HEK293T (cell line): ENCODE data around the gene TRIM36.

Experiments used
- CTCF ChIA-PET: fragments of 350-600 bp; formaldehyde crosslinking; extraction: SDS; loops from one replicate; lab custom pipeline; 2021; ENCODE audit warnings: antibody characterized with exemption, inconsistent platforms; lab: Yijun Ruan, JAX
- POLR2A ChIA-PET: fragments of 350-600 bp; formaldehyde crosslinking; extraction: SDS; loops from one replicate; lab custom pipeline; 2020; ENCODE audit warnings: antibody characterized with exemption, inconsistent platforms; lab: Yijun Ruan, JAX
- DNase-seq: peaks from one replicate; pipeline ENCODE4 v3.0.0; 2012; ENCODE audit warnings: mixed read lengths; ENCODE audit errors: extremely low spot score
- ARNT ChIP-seq: fragments of 450-650 bp; IDR thresholded peaks from 2 replicates; pipeline ENCODE4 v1.6.1; 2017; ENCODE audit warnings: mild to moderate bottlenecking
- BHLHE40 ChIP-seq: fragments of 450-650 bp; IDR thresholded peaks from 2 replicates; pipeline ENCODE4 v1.6.1; 2016; ENCODE audit warnings: mild to moderate bottlenecking, moderate library complexity, borderline replicate concordance
- CTBP1 ChIP-seq: fragments of 450-650 bp; IDR thresholded peaks from 2 replicates; pipeline ENCODE4 v1.6.1; 2016; ENCODE audit warnings: borderline replicate concordance
- ELF4 ChIP-seq: fragments of 450-650 bp; IDR thresholded peaks from 2 replicates; pipeline ENCODE4 v1.6.1; 2017; ENCODE audit warnings: antibody characterized with exemption
- FOXA1 ChIP-seq: fragments of 450-650 bp; IDR thresholded peaks from 2 replicates; pipeline ENCODE4 v1.6.1; 2016; ENCODE audit warnings: mild to moderate bottlenecking
- FOXK2 ChIP-seq: fragments of 450-650 bp; IDR thresholded peaks from 2 replicates; pipeline ENCODE4 v1.6.1; 2016; ENCODE audit warnings: mild to moderate bottlenecking
- FOXM1 ChIP-seq: fragments of 450-650 bp; IDR thresholded peaks from 2 replicates; pipeline ENCODE4 v1.6.1; 2017; ENCODE audit warnings: mild to moderate bottlenecking, borderline replicate concordance
- HDGF ChIP-seq: fragments of 450-650 bp; IDR thresholded peaks from 2 replicates; pipeline ENCODE4 v1.6.1; 2017; ENCODE audit warnings: antibody characterized with exemption, borderline replicate concordance
- L3MBTL2 ChIP-seq: fragments of 450-650 bp; conservative IDR thresholded peaks from 2 replicates; pipeline ENCODE4 v1.6.1; 2016; ENCODE audit warnings: mild to moderate bottlenecking
- LEF1 ChIP-seq: fragments of 450-650 bp; IDR thresholded peaks from 2 replicates; pipeline ENCODE4 v1.6.1; 2017; ENCODE audit warnings: mild to moderate bottlenecking, borderline replicate concordance
- NFRKB ChIP-seq: fragments of 450-650 bp; IDR thresholded peaks from 2 replicates; pipeline ENCODE4 v1.6.1; 2016; ENCODE audit warnings: mild to moderate bottlenecking, moderate library complexity
- SP1 ChIP-seq: fragments of 450-650 bp; IDR thresholded peaks from 2 replicates; pipeline ENCODE4 v1.6.1; 2017
- SUZ12 ChIP-seq: fragments of 450-650 bp; IDR thresholded peaks from 2 replicates; pipeline ENCODE4 v1.6.1; 2016; ENCODE audit warnings: mild to moderate bottlenecking
- TARDBP ChIP-seq: fragments of 450-650 bp; IDR thresholded peaks from 2 replicates; pipeline ENCODE4 v1.6.1; 2016
- ZNF384 ChIP-seq: fragments of 450-650 bp; IDR thresholded peaks from 2 replicates; pipeline ENCODE4 v1.6.1; 2016
- TF ChIP-seq, protein P1 (sequence below): fragments of 450-650 bp; IDR thresholded peaks from 2 replicates; pipeline ENCODE4 v1.6.1; 2016

Gene TRIM36

DNA sequence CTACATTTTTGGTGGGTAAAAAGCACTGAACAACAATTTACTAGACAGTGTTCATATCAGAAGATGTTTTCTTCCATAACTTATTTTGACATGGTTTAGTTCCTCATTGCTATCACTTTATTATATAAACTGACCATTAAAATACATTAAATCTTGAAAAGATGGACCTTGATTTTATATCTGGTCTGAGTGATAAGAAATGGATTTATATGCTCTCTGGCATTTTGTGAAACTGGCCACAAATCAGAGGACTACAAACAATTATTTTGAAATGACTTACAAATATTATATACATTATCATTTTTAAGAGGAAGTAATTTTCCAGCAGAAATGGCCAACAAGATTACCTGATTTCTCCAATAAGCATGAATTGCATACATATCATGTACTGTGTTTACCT lies 23.6 kb upstream of the TRIM36 start:
- CTCF ChIA-PET, result no interaction called here
- POLR2A ChIA-PET, result no interaction called here
- no peak for DNase-seq

DNA sequence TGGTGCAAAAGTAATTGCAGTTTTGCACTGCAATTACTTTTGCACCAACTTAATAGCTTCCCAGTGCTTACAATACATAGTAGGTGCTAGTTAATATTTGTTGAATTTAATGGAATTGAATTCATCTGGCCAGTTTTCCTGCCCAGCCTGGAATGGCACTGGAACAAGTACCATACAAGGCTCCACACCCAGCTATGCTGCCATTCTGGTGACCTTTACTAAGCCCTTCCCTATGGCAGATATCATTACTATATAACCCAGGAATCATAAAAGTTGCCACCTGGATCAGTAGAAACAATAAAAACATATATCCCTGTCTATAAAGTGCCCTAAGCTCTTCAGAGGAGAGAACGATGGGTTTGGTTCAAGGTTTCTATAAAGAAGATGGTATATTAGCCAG lies 22.4 kb upstream of the TRIM36 start:
- ChIA-PET CTCF (no interaction called here), POLR2A (no interaction called here)
- DNase-seq, result no peak
- no peak for TF ChIP-seq FOXK2
- TF ChIP-seq ZNF384, result no peak
- TF ChIP-seq FOXM1, result no peak
- TF ChIP-seq SUZ12, result no peak
- TF ChIP-seq FOXA1, result no peak
- TF ChIP-seq TARDBP, result no peak
- no peak for TF ChIP-seq LEF1
- TF ChIP-seq, protein P1, sequence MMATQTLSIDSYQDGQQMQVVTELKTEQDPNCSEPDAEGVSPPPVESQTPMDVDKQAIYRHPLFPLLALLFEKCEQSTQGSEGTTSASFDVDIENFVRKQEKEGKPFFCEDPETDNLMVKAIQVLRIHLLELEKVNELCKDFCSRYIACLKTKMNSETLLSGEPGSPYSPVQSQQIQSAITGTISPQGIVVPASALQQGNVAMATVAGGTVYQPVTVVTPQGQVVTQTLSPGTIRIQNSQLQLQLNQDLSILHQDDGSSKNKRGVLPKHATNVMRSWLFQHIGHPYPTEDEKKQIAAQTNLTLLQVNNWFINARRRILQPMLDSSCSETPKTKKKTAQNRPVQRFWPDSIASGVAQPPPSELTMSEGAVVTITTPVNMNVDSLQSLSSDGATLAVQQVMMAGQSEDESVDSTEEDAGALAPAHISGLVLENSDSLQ, result no peak

More for the DNA sequence above, 23.6 kb upstream of the TRIM36 start:
- TF ChIP-seq FOXM1 (no peak), ARNT (no peak), HDGF (no peak), BHLHE40 (no peak), L3MBTL2 (no peak), FOXK2 (no peak), CTBP1 (no peak), SP1 (no peak), FOXA1 (no peak), LEF1 (no peak), ZNF384 (no peak), ELF4 (no peak), TARDBP (no peak), NFRKB (no peak), SUZ12 (no peak)
- TF ChIP-seq, protein P1, result no peak

DNA sequence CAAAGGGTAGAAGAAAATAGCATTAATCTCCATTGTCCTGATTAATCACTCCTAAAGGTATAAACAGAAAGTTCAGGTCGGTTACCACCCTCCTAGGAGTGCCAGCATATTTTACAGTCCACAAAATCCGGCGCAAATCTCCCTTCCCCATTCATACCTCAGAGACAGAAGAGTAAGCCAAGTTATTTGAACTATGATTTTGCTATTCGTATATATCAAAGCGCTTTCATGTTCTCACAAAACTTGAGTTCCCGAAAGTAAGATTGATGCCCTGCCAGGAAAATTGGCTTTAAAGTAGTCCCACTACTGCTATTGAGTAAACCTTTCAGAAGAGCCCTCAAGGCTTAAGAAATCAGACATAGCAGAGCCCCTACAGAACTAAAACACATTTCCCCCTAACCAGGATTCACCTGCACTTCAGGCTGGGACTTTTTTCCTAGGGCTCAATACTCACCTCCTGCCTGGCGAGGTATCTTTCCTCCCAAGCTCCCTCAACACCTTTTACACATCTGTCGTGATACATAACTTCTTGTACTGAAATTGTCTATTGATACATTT lies 21.8 kb upstream of the TRIM36 start:
- ChIA-PET POLR2A (no interaction called here), CTCF (interaction anchor here (2.0 kb wide), 1 partner anchor 94 kb away, joined by 4 read pairs; no protein-coding TSS in a partner anchor)
- TF ChIP-seq FOXK2, result no peak
- no peak for TF ChIP-seq ELF4
- no peak for TF ChIP-seq BHLHE40
- no peak for TF ChIP-seq ZNF384
- no peak for TF ChIP-seq SUZ12
- TF ChIP-seq LEF1, result no peak
- no peak for TF ChIP-seq FOXA1
- no peak for TF ChIP-seq CTBP1
- no peak for DNase-seq

DNA sequence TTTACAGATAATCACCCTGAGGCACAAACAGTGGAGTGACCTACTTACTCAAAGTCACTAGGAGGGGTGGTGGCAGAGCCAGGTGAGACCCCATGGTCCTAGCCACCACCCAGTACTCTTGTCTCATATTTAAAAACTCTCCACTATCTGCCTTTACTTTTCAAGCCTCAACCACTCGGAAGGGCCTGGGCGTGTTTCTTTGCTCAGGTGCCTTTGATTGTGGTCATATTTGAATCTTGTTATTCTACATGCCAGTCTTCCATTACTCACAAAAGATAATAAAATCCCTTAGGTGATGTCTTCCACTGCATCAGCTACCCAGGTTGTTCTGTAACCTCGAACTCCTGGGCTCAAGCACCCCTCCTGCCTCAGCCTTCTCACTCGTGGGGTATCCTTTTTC lies 20.7 kb upstream of the TRIM36 start:
- CTCF ChIA-PET, result interaction anchor here (2.0 kb wide), 1 partner anchor 92 kb away, joined by 4 read pairs; no protein-coding TSS in a partner anchor
- POLR2A ChIA-PET, result interaction anchor here (1.1 kb wide), 1 partner anchor 9 kb away, joined by 3 read pairs; no protein-coding TSS in a partner anchor
- TF ChIP-seq ZNF384 (no peak), FOXK2 (no peak), FOXA1 (no peak), ELF4 (no peak), CTBP1 (no peak), SP1 (no peak), HDGF (no peak), LEF1 (no peak), FOXM1 (no peak), TARDBP (no peak)
- TF ChIP-seq, protein P1, result no peak
- no peak for DNase-seq

DNA sequence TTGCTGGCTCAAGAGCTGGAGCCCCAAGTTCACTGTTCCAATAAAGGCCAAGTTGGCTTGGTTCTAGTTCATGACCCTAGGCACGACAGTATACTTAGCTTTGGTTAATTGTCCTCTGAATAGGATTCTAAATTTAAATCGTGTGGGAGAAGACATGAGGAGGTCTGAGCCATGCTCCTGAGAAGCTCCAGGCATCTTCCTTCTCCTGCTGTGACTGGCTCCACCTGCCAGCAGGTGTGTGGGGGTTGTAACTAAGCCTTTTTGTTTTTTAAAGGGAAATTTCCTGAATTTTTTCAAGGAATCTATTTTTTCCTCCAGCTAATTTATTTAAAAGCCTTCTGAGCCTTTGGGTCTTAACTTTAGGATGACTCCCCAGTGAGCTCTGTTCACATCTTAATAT lies 20.2 kb upstream of the TRIM36 start:
- DNase-seq, result no peak

DNA sequence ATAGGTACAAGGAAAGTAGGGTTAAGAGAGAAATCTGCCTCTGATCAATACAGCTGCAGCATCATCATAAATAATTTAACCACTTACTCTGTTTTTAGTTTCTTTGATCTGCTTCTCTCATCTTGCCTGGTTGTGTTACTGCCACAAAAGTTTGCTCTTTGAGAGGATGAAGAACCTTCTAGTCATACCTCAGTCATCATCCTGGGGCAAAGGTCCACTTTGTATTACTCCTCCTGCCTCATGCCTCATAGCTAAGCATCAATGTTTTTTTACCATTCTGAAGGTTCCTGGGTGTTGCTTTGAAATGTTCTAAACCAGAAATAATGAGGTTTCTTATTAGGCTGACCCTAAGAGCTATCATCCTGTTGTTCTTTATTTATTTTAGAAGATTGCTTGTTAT lies 17.1 kb upstream of the TRIM36 start:
- CTCF ChIA-PET, result no interaction called here
- TF ChIP-seq ARNT (no peak), HDGF (no peak), L3MBTL2 (no peak), ZNF384 (no peak), BHLHE40 (no peak), SUZ12 (no peak), NFRKB (no peak)
- POLR2A ChIA-PET, result no interaction called here
- DNase-seq, result no peak

More for the DNA sequence above, 20.2 kb upstream of the TRIM36 start:
- ChIA-PET CTCF (interaction anchor here (0.6 to 2.0 kb wide), 2 partner anchors 92 to 142 kb away, joined by 3 to 4 read pairs; no protein-coding TSS in a partner anchor), POLR2A (interaction anchor here (1.1 kb wide), 1 partner anchor 8 kb away, joined by 3 read pairs; no protein-coding TSS in a partner anchor)
- TF ChIP-seq NFRKB, result no peak
- TF ChIP-seq CTBP1, result no peak
- no peak for TF ChIP-seq TARDBP
- no peak for TF ChIP-seq HDGF
- no peak for TF ChIP-seq FOXM1
- TF ChIP-seq ZNF384, result no peak
- TF ChIP-seq SUZ12, result no peak
- TF ChIP-seq FOXK2, result no peak
- TF ChIP-seq ELF4, result no peak
- TF ChIP-seq ARNT, result no peak
- TF ChIP-seq LEF1, result no peak
